ENCODE data around the gene ELL2. TPM values are rescaled to one million over a fixed set of nuclear protein-coding genes. Genes with fewer than 3 reads are reported as not detected.

ELL2 gene
- total and polyA plus RNA-seq, 2 of the 13 experiments (the other 11 are each of a cell fraction or from before 2014, with no cell fraction given): 78.9 to 97.1 TPM

DNA sequence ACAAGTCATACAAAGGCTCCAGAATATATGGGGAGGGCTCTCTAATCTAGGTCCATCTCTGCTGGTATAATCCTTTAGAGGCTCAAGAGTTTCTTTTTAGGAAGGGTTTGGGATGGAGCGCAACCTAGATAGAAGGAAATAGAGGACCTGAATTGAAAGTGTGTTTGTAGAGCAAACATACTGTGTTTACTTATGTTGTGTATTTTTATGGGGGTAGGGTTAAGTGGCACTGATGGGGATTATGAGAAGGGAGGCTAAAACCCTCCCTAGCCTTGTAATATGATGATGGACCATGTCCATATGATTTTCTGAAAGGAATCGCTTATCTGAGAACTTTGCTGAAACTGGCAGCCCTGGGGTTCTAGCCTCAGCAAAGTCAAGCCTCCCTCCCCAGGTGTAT is 4.4 kb upstream of the ELL2 start (continued):
- TF ChIP-seq ZNF20 (CRISPR knock-in tag; IDR thresholded peaks at IDR 0.05) (no peak), SMC3 (IDR thresholded peaks at IDR 0.05; ENCODE audit: low read length) (no peak), SRY (CRISPR knock-in tag; IDR thresholded peaks at IDR 0.05) (no peak), THAP11 (CRISPR knock-in tag; IDR thresholded peaks at IDR 0.05) (peak; percentile 37; the same call in 1 of the 2 replicates), ZNF143 (CRISPR knock-in tag; IDR thresholded peaks at IDR 0.05) (no peak), ZNF607 (CRISPR knock-in tag; IDR thresholded peaks at IDR 0.05; ENCODE audit: borderline replicate concordance) (no peak), ZKSCAN5 (CRISPR knock-in tag; IDR thresholded peaks at IDR 0.05) (no peak), TEAD3 (CRISPR knock-in tag; optimal IDR thresholded peaks at IDR 0.05; ENCODE audit: borderline replicate concordance) (no peak), AHR (CRISPR knock-in tag; IDR thresholded peaks at IDR 0.05) (no peak), SETDB1 (CRISPR knock-in tag; IDR thresholded peaks at IDR 0.05; ENCODE audit: borderline replicate concordance) (no peak), SMAD3 (CRISPR knock-in tag; IDR thresholded peaks at IDR 0.05) (no peak), HNRNPK (IDR thresholded peaks at IDR 0.05; ENCODE audit: low read depth, low read length, poor library complexity, severe bottlenecking) (no peak), FOXJ3 (CRISPR knock-in tag; IDR thresholded peaks at IDR 0.05; ENCODE audit: borderline replicate concordance) (peak; percentile 82; the same call in 1 of the 2 replicates), SKI (IDR thresholded peaks at IDR 0.05; ENCODE audit: partially characterized antibody) (no peak)
- TF ChIP-seq, protein P1, sequence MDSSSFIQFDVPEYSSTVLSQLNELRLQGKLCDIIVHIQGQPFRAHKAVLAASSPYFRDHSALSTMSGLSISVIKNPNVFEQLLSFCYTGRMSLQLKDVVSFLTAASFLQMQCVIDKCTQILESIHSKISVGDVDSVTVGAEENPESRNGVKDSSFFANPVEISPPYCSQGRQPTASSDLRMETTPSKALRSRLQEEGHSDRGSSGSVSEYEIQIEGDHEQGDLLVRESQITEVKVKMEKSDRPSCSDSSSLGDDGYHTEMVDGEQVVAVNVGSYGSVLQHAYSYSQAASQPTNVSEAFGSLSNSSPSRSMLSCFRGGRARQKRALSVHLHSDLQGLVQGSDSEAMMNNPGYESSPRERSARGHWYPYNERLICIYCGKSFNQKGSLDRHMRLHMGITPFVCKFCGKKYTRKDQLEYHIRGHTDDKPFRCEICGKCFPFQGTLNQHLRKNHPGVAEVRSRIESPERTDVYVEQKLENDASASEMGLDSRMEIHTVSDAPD (CRISPR knock-in tag; IDR thresholded peaks at IDR 0.05): no peak
- TF ChIP-seq, protein P2, sequence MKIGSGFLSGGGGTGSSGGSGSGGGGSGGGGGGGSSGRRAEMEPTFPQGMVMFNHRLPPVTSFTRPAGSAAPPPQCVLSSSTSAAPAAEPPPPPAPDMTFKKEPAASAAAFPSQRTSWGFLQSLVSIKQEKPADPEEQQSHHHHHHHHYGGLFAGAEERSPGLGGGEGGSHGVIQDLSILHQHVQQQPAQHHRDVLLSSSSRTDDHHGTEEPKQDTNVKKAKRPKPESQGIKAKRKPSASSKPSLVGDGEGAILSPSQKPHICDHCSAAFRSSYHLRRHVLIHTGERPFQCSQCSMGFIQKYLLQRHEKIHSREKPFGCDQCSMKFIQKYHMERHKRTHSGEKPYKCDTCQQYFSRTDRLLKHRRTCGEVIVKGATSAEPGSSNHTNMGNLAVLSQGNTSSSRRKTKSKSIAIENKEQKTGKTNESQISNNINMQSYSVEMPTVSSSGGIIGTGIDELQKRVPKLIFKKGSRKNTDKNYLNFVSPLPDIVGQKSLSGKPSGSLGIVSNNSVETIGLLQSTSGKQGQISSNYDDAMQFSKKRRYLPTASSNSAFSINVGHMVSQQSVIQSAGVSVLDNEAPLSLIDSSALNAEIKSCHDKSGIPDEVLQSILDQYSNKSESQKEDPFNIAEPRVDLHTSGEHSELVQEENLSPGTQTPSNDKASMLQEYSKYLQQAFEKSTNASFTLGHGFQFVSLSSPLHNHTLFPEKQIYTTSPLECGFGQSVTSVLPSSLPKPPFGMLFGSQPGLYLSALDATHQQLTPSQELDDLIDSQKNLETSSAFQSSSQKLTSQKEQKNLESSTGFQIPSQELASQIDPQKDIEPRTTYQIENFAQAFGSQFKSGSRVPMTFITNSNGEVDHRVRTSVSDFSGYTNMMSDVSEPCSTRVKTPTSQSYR (CRISPR knock-in tag; IDR thresholded peaks at IDR 0.05; ENCODE audit: borderline replicate concordance): peak; percentile 100
- TF ChIP-seq, protein P3, sequence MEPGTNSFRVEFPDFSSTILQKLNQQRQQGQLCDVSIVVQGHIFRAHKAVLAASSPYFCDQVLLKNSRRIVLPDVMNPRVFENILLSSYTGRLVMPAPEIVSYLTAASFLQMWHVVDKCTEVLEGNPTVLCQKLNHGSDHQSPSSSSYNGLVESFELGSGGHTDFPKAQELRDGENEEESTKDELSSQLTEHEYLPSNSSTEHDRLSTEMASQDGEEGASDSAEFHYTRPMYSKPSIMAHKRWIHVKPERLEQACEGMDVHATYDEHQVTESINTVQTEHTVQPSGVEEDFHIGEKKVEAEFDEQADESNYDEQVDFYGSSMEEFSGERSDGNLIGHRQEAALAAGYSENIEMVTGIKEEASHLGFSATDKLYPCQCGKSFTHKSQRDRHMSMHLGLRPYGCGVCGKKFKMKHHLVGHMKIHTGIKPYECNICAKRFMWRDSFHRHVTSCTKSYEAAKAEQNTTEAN (CRISPR knock-in tag; conservative IDR thresholded peaks at IDR 0.05): peak; percentile 67; the same call in 1 of the 2 replicates
- TF ChIP-seq, protein P4, sequence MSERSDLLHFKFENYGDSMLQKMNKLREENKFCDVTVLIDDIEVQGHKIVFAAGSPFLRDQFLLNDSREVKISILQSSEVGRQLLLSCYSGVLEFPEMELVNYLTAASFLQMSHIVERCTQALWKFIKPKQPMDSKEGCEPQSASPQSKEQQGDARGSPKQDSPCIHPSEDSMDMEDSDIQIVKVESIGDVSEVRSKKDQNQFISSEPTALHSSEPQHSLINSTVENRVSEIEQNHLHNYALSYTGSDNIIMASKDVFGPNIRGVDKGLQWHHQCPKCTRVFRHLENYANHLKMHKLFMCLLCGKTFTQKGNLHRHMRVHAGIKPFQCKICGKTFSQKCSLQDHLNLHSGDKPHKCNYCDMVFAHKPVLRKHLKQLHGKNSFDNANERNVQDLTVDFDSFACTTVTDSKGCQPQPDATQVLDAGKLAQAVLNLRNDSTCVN (CRISPR knock-in tag; IDR thresholded peaks at IDR 0.05; ENCODE audit: borderline replicate concordance): no peak
- TF ChIP-seq, protein P5, sequence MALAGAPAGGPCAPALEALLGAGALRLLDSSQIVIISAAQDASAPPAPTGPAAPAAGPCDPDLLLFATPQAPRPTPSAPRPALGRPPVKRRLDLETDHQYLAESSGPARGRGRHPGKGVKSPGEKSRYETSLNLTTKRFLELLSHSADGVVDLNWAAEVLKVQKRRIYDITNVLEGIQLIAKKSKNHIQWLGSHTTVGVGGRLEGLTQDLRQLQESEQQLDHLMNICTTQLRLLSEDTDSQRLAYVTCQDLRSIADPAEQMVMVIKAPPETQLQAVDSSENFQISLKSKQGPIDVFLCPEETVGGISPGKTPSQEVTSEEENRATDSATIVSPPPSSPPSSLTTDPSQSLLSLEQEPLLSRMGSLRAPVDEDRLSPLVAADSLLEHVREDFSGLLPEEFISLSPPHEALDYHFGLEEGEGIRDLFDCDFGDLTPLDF (CRISPR knock-in tag; IDR thresholded peaks at IDR 0.05): no peak
- TF ChIP-seq, protein P6, sequence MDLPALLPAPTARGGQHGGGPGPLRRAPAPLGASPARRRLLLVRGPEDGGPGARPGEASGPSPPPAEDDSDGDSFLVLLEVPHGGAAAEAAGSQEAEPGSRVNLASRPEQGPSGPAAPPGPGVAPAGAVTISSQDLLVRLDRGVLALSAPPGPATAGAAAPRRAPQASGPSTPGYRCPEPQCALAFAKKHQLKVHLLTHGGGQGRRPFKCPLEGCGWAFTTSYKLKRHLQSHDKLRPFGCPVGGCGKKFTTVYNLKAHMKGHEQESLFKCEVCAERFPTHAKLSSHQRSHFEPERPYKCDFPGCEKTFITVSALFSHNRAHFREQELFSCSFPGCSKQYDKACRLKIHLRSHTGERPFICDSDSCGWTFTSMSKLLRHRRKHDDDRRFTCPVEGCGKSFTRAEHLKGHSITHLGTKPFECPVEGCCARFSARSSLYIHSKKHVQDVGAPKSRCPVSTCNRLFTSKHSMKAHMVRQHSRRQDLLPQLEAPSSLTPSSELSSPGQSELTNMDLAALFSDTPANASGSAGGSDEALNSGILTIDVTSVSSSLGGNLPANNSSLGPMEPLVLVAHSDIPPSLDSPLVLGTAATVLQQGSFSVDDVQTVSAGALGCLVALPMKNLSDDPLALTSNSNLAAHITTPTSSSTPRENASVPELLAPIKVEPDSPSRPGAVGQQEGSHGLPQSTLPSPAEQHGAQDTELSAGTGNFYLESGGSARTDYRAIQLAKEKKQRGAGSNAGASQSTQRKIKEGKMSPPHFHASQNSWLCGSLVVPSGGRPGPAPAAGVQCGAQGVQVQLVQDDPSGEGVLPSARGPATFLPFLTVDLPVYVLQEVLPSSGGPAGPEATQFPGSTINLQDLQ (CRISPR knock-in tag; IDR thresholded peaks at IDR 0.05): no peak

Measured in HepG2 (cell line).